Lung (tissue), 12 donors: ENCODE data around the gene ROBO1. TPM values are rescaled to one million over a fixed set of nuclear protein-coding genes. Genes with fewer than 3 reads are reported as not detected.

ENCODE experiments used
- ATAC-seq: fragments of 200-7000 bp; cut with Tn5 transposase; one replicate; pipeline ENCODE4 v1.9.1; 2020; ENCODE audit warnings: moderate number of reproducible peaks; ENCODE audit not compliant: insufficient read depth, low FRiP score
- DNase-seq, 3 donors: peaks; one replicate each; pipeline ENCODE4 v3.0.0-alpha.2; 2013 to 2017
- H3K27ac ChIP-seq, 2 donors: one replicate each; pipeline ENCODE4 v1.5.1; 2013; ENCODE audit warnings: mild to moderate bottlenecking in 2 of 2, moderate library complexity in 2 of 2, control low read depth in 1 of 2, inconsistent platforms in 1 of 2, low read depth in 1 of 2, low read length in 1 of 2
- H3K27me3 ChIP-seq, 3 donors: one replicate each; pipeline ENCODE4 v1.5.1; 2013; ENCODE audit warnings: low read length in 2 of 3; ENCODE audit not compliant: control insufficient read depth in 3 of 3, insufficient read depth in 3 of 3
- H3K36me3 ChIP-seq, 4 donors: one replicate each; pipeline ENCODE4 v1.5.1; 2013; ENCODE audit warnings: low read length in 4 of 4, mild to moderate bottlenecking in 1 of 4, moderate library complexity in 1 of 4; ENCODE audit not compliant: control insufficient read depth in 4 of 4, insufficient read depth in 4 of 4
- H3K4me1 ChIP-seq, 5 donors: one replicate each; pipeline ENCODE4 v1.5.1; 2013; ENCODE audit warnings: low read length in 5 of 5, mild to moderate bottlenecking in 2 of 5, moderate library complexity in 1 of 5; ENCODE audit not compliant: control insufficient read depth in 5 of 5, insufficient read depth in 5 of 5
- H3K4me3 ChIP-seq: one replicate; pipeline ENCODE4 v1.5.1; 2013; ENCODE audit warnings: mild to moderate bottlenecking, control low read depth, moderate library complexity
- H3K9ac ChIP-seq, 2 donors: one replicate each; pipeline ENCODE4 v1.5.1; 2013; ENCODE audit warnings: low read length in 2 of 2, control low read depth in 1 of 2; ENCODE audit not compliant: insufficient read depth in 1 of 2
- H3K9me3 ChIP-seq, 4 donors: one replicate each; pipeline ENCODE4 v1.5.1; 2013; ENCODE audit warnings: low read length in 3 of 4, mild to moderate bottlenecking in 1 of 4, moderate library complexity in 1 of 4; ENCODE audit not compliant: control insufficient read depth in 4 of 4, insufficient read depth in 3 of 4
- WGBS, 2 donors: extraction: QIAGEN DNeasy Blood & Tissue Kit; methylation state at CpG; one replicate each; pipeline ENCODE4 v1.1.7; 2013; 5-methylcytosine and 5-hydroxymethylcytosine counted together
- polyA plus RNA-seq, 2 donors: library from polyadenylated mRNA; stranded (reverse); fragments of 200-250 nt; gene quantifications; one replicate each; pipeline ENCODE4 v1.2.1, GENCODE V29; 2013
- total RNA-seq, 2 donors: library from RNA; depleted of rRNA in 1 of 2; stranded (reverse); fragments of >200 nt in 1 of 2; gene quantifications; one replicate each; pipeline ENCODE4 v1.2.1, GENCODE V29; 2014 to 2021
- TF ChIP-seq, protein P1 (sequence below): IDR thresholded peaks from 2 replicates; pipeline ENCODE4 v1.5.1; 2012; ENCODE audit warnings: mild to moderate bottlenecking; ENCODE audit errors: control extremely low read depth, extremely low read depth
- donor health status: control.
- donor health status: control.
- donor health status: Bipolar disorder and iron deficiency.
- donor health status: healthy.
- donor health status: DM: yes; HTN: yes; CAD: no.

Gene ROBO1
- total and polyA plus RNA-seq, 4 donors: 2.6 to 72.6 (median 15.7) TPM

DNA sequence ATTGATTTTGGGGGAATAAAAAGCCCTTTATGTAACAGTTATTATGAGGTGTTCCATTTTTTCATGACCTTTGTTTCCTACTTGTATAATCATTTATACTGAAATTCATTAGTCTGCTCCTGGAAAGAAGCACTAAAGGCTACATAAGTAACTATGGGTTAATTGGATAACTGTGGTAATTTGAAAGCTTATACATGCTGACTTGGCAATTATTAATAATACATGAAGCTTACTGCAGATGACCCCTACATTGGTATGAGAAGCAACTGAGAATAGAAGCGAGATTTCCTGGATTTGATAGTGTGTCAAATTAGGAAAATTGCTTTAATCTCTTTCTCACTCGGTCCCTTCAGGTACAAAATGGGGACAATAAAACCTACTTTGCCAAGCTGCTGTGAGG, 658.0 kb downstream of the ROBO1 start:
- whole genome bisulfite sequencing, 2 donors: 93 to 95% methylated on average over 2 of the region's 2 CpGs
- H3K27me3 ChIP-seq: no peaks in the 10 kb centered on the region

DNA sequence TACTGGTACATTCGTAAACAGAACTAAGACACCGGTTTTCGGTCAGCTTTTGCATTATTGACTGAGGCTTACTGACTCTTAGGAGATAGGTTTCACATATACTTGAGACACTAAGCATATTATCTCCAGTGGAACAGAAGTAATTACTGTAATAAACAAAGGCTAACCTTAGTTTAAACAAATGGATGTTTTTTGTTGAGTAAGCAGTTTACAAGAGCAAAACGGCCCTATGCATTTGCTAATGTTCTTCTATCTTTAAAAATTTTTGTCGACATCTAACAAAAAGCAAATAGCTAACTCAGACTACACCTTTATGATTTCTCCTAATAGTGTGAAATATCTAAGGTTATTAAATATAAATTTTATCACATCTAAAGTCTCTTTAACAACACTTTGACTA, 664.5 kb downstream of the ROBO1 start:
- H3K4me3 ChIP-seq: no peak overlapping the region

More for the DNA sequence above, 658.0 kb downstream of the ROBO1 start:
- no peaks in the 10 kb centered on the region for H3K9me3 ChIP-seq
- ATAC-seq: no peak
- peaks cover 0 to 4% (median 0%) of the 10 kb centered on the region in 5 donors for H3K4me1 ChIP-seq
- no peak for DNase-seq
- no peak overlapping the region for H3K27ac ChIP-seq
- no peaks in the 10 kb centered on the region for H3K36me3 ChIP-seq
- H3K4me3 ChIP-seq: no peak overlapping the region
- TF ChIP-seq, protein P1, sequence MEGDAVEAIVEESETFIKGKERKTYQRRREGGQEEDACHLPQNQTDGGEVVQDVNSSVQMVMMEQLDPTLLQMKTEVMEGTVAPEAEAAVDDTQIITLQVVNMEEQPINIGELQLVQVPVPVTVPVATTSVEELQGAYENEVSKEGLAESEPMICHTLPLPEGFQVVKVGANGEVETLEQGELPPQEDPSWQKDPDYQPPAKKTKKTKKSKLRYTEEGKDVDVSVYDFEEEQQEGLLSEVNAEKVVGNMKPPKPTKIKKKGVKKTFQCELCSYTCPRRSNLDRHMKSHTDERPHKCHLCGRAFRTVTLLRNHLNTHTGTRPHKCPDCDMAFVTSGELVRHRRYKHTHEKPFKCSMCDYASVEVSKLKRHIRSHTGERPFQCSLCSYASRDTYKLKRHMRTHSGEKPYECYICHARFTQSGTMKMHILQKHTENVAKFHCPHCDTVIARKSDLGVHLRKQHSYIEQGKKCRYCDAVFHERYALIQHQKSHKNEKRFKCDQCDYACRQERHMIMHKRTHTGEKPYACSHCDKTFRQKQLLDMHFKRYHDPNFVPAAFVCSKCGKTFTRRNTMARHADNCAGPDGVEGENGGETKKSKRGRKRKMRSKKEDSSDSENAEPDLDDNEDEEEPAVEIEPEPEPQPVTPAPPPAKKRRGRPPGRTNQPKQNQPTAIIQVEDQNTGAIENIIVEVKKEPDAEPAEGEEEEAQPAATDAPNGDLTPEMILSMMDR: no peak
- H3K9ac ChIP-seq: no peak overlapping the region

DNA sequence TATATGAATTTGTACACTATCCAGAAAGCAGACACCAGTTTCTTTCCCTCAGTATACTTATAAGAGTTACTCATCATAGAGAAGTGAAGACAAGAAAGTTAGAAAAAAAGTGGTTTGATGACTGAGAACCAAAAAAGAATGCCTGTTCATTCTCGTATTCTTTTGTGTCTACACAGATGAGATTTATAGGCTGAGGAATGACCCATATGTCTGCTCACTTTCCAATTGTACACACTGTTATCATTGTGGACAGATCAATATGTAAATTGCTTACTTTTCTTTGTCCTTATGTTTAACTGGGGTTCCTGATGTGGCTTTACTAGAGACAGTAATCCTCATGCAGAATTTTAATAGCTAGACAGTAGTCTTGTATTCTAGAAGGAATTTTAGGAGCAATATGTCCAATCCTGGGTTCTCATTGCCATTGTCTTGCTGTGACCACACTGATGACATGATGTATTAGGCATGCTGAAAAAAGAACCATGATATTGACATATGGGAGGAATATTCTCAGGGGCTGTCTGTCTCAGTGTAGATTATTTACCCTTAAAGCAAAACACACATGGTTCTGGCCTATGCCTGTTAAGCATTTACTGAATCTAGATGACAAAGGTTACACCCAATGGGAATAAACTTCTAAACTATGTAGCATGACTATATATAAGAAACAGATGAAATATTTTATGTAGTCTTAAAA, 669.7 kb downstream of the ROBO1 start:
- no peak for ATAC-seq
- Histone ChIP-seq H3K4me1 (peaks cover 0 to under 1% (median 0%) of the 10 kb centered on the region in 5 donors), H3K27me3 (no peaks in the 10 kb centered on the region), H3K9ac (no peak overlapping the region), H3K4me3 (no peak overlapping the region), H3K27ac (no peak overlapping the region), H3K9me3 (no peaks in the 10 kb centered on the region), H3K36me3 (no peaks in the 10 kb centered on the region)
- 67 to 71% methylated on average over 1 of the region's 1 CpG for WGBS, 2 donors
- no peak for DNase-seq
- TF ChIP-seq, protein P1: no peak

More for the DNA sequence above, 664.5 kb downstream of the ROBO1 start:
- TF ChIP-seq, protein P1: no peak
- Histone ChIP-seq H3K36me3 (no peaks in the 10 kb centered on the region), H3K27ac (no peak overlapping the region), H3K27me3 (no peaks in the 10 kb centered on the region), H3K9me3 (no peaks in the 10 kb centered on the region), H3K9ac (no peak overlapping the region), H3K4me1 (peaks cover 0 to 8% (median 0%) of the 10 kb centered on the region in 5 donors)
- no peak for ATAC-seq
- WGBS, 2 donors: 85 to 86% methylated on average over 5 of the region's 5 CpGs
- DNase-seq: no peak
